Measurements from ENCODE around the gene COBL.

COBL gene

GRCh38 chr7:51068401-51068800, 248.2 kb downstream of the COBL start:
- no peak for DNase-seq

DNA sequence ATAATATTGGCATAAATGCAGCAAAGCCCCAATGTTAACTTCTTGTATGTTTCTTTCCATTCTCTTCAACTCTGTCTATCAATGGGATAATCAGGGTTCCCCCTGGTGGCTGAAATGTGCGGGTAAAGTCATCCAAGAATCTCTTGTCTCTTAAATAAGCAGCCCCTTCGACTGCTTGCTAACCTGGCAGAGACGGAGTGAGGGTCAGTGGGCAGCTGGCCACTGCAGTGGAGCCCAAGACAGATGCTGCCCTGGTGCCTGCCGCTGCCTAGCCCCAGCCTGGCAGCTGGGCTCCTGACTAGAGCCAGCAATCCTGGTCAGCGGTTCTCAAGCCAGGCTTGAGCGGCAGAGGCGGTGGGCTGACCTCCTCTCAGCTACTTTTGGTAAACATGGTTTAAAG, 248.9 kb downstream of the COBL start:
- DNase-seq: peak; percentile 54

GRCh38 chr7:51067258-51067657, 249.4 kb downstream of the COBL start:
- no peak for DNase-seq

DNA sequence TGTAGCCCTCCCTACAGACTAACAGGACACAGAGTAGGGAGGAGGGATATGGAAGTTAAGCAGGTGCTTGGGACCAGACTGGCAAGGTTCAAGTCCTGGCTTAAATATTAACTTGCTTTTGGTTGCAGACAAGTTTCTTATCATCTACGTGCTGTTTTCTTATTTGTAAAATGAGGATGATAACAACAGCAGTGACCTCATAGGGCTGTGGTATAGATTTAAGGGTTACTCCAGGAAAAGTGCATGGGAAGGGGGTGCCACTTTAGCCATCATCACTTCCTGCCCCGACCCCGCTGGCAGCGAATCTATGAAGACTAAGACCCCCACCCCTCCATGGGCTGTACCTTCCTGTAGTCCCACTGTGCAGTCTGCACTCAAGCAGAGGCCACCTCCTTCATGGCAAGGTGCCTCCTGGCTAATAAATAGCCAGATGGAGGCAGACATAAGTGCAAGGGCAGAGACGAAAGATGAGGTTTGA, 250.2 kb downstream of the COBL start:
- DNase-seq: no peak

DNA sequence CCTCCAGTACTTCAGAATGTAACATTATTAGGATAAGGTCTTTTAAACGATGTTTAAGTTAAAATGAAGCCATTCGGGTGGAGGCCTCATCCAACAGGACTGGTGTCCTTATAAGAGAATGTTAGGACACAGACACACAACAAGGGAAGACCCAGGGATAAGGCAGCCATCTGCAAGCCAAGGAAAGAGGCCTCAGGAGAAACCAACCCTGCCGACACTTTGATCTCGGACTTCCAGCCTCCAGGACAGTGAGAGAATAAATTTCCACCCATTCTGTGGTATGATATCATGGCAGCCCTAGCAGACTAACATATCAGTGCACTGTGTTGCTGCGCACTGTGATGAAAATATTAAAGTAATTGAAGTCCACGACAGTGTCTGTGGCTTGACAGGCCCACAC, 250.8 kb downstream of the COBL start:
- DNase-seq: no peak

DNA sequence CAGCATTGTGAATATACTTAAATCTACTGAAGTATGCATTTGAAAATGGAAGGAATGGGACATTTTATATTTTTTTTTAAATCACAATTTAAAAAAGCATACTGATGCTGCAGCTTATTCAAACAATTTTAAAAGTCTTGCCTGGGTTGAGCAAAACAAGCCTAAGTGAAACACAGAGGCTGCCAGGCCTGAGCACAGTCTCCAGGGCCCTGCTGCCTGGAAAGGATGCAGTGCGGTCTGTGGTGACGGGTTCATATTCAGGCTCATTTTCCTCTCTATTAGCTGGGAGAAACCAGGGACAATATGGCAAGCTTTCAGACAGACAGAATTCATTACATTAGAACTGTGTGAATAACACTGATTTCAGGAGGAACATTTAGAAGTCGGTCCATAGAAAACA, 251.9 kb downstream of the COBL start:
- DNase-seq: no peak

DNA sequence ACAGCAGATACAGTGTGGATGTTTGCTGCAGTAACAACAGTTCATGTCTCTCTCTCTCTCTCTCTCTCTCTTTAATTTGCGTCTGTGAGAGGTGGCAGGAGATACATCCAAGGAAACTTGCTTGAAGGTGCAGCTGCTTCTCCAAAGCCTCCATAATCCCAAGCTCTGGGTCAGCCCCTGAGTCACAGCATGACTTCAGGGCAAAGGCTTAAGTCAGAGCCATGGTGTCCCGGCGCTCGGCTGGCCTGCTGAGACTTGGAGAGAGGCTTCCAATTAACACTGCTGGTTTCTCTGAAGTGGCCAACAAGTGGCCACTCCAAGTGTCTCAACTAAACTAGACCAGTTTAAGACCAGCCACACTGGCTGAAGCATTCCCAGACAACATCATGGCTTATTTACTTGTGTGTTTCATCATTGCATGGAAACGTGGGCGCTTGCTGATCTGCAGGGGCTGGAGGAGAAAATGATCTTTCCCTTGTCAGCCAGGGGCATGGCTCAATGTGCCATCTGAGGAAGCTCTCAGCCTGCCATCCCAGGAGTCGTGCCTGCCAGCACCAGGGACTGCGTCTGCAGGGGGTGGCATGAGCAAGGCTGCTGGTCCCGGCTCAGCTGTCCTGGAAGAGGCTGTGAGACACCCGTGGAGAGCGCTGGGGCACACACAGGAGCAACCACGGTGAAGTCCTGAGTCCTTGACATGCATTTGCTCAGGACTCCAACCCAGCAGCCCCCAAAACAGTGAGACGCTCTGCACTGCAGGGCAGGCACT, 254.2 kb downstream of the COBL start:
- DNase-seq: no peak

- DNase-seq: peak; percentile 3
Observed at GRCh38 chr7:51060536-51060935, 256.1 kb downstream of the COBL start.

- no peak for DNase-seq
Observed at GRCh38 chr7:51059504-51060142, 257.0 kb downstream of the COBL start.

DNA sequence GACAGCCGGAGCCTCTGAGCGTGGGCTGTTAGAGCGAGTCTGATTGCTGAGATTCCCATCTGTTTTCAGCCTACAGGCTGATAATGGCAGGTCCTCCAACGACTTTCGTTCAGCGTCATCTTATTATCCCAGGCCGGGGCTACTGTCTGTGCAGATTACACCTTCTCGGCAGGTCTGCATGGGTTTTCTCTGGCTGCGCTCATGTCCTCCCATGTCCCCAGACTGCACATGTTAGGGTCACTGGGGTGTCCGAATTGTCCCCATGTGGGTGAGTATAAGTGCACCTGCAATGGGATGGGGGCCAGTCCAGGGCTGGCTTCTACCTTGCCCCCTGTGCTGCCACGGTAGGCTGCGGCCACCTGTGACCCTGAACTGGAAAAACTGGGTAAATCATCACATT, 257.8 kb downstream of the COBL start:
- no peak for DNase-seq

DNA sequence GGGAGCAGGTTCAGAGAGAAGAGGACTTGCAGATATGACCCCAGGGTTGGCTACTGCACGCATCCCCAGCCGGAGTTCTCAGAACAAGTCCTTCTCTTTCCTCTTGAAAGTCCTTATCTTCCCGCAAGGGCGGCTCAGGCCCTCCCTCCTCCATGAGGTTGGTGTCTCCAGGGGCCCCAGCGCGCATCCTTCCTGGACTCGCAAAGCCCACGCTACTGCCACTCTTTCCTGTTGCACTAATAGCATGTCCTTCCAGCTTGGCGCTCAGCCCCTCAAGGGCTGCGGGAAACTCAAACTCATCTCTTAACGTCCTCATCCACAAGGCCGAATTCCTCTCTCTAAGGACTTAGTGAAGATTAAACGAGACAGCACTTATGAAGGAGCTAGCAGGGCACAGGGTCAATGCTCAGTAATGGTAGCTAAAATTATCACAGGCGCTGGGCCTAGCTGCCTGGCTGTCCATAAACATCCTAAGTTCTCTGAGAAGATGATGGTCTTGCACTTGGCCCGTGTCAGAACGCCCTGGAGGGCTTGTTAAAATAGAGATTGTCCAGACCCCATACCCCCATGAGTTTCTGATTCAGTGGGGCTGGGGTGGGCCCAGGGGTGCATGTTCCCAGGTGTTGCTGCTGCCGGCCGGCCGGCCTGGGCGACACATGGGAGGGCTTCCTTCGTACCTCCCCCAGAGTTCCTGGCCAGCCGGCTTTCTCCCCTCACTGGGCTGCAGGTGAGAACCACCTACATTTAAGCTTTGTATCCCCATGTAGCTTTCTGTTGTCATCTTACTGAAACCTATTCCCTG, 261.4 kb downstream of the COBL start:
- DNase-seq: no peak

DNA sequence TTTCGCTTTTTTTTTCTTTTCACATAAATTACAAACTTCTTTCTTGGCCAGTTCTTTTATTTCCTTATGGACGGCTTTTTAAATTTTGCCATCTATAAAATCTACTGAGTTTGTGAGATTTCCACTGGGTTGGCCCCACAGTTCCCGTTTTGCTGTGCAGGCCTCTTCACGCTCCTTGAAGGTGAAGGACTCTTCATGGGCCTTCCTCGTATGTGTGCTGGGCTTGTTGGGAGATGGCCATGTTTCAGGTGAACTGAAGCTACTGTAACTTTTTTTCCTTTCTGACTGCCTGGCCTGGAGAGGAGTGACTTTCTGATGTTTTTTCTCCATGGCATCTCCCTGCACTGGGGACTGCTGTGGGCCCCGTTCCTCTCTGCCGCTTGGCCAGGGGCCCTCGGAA, 262.4 kb downstream of the COBL start:
- no peak for DNase-seq

- DNase-seq: no peak
Observed at GRCh38 chr7:51053160-51053925, 263.3 kb downstream of the COBL start.

GRCh38 chr7:51046482-51046881, 270.1 kb downstream of the COBL start:
- DNase-seq: no peak

DNA sequence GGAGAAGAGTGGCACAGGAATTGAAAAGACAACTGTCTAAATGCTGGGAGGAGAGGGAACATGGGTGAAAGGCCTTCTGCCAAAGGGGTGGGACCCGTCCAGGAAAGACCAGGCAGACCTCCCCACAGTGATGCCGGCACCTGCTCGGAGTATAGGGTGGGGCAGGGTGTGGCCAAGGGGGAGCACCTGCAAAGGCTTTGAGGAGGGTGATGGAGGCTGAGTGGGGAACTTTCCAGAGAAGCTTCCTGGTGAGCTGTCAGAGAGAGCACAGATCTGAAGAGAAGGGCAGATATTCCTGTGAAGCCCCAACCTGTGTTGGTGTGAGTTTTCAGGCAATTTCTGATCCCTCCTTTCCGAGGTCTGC, 270.5 kb downstream of the COBL start:
- no peak for DNase-seq

GRCh38 chr7:51045319-51046102, 271.1 kb downstream of the COBL start:
- no peak for DNase-seq

DNA sequence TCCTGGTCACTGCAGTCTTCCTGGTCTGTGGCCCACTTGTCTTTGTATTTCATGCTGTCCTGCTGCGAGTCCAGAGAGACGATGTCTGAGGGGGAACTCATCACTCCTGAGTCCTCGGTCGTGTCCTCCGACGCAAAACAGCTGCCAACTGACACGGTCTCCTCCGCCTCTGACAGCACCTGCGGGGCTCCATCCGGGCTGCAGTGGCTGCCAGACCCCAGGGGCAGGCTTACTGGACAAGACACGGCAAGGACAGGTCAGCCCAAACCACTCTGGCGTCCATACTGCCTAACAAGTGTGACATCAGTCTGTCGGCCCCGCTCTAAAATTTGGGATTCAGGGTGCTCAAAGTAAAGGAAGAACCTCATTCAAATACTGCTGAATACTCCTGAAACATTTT, 273.1 kb downstream of the COBL start:
- no peak for DNase-seq

DNA sequence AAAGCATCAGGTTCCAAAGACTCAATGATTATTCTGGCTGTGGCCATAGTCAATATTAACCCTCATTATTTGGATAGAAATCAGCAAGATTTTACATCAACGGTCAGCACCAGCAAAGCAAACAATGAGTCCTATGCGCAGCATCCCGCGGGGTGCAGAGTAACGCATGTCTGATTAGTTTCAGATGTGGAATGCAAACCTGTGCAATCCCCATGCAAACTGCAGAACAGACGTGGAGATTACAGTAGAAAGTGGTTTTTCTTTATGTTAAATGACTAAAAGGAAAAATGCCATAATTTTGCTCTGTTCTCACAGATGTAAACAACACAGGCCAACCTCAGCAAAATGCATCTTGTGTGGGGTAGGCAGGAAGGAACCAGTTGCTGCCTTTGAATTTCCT, 275.8 kb downstream of the COBL start:
- DNase-seq: peak; percentile 8

GRCh38 chr7:51038573-51038972, 278.0 kb downstream of the COBL start:
- no peak for DNase-seq

GRCh38 chr7:51035716-51036115, 280.9 kb downstream of the COBL start:
- DNase-seq: no peak

DNA sequence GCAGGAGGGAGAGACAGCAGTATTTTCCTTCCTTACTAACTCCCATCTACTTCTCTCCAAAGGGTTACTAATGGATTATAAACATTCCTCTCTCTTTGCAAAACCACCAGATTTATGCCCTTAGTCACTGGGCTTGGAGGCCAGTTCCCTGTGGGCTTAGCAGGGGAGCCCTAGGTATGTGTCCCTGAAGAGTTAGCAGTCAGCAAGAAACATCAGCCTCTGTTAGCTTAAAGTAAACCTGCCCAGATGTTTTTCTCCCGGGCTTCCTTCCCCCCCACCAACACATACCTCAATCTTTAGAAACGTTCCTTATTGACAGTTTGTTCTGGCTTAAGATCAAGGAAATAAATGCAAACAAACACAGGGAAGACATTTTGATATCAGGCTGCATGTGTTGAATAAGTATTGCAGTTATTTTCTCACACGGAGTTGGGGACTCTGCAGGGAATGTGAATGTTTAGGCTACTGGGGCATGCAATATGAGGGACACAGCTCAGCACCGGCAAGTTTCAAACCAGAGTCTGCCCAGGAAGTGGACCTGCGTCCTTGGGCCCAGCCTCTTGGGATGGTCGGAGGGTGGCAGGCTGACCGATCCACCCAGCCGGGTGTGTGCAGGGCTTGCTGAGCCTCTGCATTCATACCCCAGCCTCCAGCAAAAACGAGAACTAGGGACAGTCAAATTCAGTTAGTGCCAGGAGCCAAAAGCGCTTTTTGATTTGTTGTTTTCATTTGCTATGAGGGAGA, 281.9 kb downstream of the COBL start:
- DNase-seq: no peak
